GM21423 (cell line): ENCODE measurements around the gene FAM227A.

Source experiments
- ATAC-seq: cut with Tn5 transposase; IDR thresholded peaks from one replicate; pipeline ENCODE4 v1.9.1; 2021; ENCODE audit warnings: mild to moderate bottlenecking, moderate library complexity; ENCODE audit not compliant: unreplicated experiment

FAM227A gene

DNA sequence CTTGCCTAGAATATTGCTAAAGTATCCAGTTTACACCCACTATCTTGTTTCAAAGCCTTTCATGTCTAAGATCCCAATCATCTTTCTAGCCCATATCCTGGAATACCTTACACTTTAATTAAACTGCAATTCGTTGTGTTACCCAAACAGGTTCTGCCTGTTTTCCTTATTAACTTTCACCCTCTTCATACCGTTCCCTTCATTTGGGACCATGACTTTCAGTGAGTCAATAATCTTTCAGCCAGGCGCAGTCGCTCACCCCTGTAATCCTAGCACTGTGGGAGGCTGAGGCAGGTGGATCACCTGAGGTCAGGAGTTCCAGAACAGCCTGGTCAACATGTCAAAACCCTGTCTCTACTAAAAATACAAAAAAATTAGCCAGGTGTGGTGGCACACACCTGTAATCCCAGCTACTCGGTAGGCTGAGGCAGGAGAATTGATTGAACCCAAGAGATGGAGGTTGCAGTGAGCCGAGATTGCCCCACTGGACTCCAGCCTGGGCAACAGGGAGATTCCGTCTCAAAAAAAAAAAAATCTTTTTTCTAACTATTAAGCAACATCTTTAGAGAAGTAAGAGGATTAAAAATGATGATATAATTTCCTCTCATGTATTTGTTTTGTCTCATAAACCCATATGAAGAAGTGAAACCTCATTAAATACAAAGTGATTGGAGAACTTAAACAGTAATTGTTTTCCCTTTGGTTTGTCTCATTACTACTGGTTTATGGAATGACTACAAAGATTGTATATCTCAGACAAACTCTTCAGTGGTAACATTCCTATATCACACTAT, 106.9 kb downstream of the FAM227A start:
- ATAC-seq, result no peak

GRCh38 chr22:38540701-38541100, 115.5 kb downstream of the FAM227A start:
- no peak for ATAC-seq

DNA sequence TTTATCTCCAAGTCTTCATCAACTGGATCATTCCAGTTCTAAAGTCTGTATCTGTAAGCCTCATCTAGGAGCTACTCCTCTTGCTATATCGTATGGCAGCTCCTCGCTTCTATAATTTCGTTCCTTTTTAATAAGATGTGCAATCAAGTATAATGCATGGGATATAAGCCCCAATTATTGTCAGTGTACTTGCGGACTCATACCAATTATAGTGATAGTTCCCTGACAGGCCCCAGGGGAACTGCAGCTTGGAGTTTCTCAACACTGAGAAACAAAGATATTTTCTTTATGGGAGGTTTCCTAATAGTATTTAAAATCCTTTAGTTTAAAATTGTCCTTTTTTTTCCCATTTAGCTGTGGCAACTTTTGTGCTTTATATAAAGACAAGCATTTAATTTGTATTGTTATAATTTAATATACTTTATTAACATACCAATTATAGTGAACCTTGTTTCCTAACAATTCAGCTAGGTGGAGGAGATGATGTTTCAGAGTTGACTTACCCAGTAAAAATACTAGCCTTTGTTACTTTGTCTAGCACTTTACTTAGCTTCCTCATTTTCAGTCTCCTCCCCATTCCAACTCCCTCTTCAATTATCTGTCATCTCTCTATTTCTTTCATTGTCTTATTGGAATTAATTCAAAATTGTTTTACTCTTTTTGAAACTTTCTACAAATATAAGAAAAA, 124.8 kb downstream of the FAM227A start:
- no peak for ATAC-seq
